NCI-H69 (cell line): ENCODE results near the gene LRRC32.

Source experiments
- DNase-seq: peaks from one replicate; lab custom pipeline; 2025; lab: John Stamatoyannopoulos, UW

Gene LRRC32

GRCh38 chr11:76699451-76700091 lies 29.0 kb upstream of the LRRC32 start:
- DNase-seq: peak; percentile 28

DNA sequence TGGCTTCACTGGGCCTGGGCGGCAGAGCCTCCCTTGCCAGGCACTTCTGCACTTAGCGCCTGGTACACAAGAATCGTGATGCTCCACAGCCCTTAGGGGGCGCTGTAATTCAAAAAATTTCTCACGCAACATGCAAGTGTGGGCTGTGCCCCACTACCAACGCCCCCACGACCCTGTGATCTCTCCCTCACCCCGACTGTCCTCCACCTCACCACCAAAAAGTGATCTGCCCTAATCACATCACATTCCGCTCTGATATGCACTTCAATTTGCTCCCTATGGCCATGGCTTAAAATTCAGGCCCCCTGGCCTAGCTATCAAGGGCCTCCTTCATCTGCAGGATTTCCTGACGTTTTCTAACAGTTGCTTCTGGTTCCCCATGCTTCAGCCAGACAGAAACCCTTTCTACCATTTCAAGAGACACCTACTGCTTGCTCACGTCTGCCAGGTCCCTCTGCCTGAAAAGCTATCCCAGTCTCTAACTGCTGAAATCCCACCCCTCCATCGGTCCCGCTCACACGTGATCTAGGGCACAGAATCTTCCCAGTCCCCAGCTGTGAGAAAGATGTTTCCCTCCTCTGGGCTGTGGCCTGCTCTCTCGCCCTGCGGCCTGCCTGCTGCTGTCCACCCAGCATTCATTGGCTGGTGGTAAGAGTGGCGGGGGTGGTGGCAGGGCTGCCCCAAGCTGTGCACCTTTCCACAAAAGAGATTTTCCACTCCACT lies 27.9 kb upstream of the LRRC32 start:
- DNase-seq: peak; percentile 64

DNA sequence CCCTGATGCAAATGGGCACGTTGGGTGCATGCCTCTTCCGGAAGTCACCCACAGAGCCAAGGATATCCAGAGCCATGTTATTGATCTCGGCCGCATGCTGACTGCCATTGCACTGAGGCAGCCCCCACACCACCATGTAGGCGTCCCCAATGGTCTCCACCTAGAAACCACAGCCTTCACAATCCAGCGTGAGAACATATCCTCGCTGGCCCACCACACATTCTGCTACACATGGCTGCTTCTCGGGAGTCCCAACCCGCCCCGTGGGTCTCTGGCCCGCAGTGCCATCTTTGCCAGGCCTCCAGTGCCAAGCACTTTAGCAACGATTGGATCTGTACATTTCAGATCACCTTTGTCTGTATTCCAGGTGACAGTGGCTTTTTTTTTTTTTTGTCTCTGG lies 26.2 kb upstream of the LRRC32 start:
- DNase-seq: no peak

- no peak for DNase-seq
Observed at GRCh38 chr11:76695771-76696170, 25.2 kb upstream of the LRRC32 start.

DNA sequence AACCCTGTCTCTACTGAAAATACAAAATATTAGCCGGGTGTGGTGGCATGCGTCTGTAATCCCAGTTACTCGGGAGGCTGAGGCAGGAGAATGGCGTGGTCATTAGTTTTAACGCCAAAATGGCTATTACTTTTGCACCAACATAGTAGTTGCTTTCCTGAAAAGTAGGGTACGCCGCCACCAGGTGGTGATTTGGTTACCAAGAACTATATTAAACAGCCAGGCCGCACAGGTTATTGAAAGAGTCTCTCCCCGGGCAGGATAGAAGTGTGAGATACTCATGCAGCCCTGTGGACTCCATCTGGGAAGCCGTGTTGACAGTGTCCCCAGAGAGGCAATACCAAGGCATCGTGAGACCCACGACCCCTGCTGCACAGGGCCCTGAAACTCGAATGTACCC lies 24.6 kb upstream of the LRRC32 start:
- peak; percentile 51 for DNase-seq

- no peak for DNase-seq
Observed at GRCh38 chr11:76694664-76695063, 24.1 kb upstream of the LRRC32 start.

DNA sequence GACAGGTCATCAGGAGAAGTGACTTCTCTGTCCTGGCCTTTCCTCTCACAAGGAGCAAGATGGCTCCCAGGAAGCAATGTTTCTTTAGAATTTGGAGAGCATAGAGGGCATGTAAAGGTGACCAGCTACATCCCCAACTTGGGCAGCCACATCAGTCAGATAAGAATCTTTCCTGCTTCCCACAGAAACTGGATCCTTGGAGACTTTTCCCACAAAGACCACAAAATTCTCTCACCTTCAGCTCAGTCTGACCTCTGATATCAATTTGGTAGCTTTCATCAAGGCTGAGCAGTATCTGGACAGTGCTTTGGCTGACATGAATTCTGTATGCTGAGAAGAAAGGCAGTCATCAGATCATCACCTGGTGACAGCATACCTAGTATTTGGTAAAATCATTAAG lies 23.3 kb upstream of the LRRC32 start:
- no peak for DNase-seq

DNA sequence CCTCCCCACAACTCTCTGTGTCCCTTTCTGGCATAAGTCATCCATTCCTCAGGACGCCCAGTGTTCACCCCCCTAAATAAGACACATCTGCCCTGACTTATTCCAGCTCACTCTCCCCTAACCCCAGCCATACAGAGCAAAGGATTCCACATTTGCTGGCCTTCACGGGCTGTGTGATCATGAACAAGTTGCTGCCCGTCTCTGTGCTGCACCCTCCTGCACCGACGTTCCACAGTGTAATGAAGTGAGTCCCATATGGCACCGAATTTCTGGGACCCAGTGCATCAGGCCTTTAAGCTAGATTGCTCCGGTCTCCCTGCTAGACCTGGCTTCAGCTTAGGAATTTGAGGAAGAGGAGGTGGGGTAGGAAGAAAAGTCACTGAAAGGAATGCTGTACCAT lies 22.4 kb upstream of the LRRC32 start:
- DNase-seq: no peak

DNA sequence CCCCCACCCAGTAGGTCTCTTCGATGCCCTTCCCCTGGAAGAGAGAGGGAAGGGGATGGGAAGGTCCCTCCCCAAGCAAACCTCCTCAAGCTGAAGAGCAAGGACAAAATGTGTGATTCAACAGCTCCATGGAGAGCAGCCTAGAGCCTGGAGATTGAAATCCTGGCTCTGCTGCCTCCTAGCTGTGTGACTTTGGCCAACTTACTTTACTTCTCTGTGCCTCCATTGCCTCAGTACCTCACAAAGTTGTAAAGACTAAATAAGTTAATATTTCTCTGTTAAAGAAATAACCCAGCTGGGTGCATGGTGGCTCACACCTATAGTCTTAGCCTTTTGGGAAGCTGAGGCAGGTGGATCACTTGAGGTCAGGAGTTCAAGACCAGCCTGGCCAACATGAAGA lies 21.1 kb upstream of the LRRC32 start:
- DNase-seq: no peak

DNA sequence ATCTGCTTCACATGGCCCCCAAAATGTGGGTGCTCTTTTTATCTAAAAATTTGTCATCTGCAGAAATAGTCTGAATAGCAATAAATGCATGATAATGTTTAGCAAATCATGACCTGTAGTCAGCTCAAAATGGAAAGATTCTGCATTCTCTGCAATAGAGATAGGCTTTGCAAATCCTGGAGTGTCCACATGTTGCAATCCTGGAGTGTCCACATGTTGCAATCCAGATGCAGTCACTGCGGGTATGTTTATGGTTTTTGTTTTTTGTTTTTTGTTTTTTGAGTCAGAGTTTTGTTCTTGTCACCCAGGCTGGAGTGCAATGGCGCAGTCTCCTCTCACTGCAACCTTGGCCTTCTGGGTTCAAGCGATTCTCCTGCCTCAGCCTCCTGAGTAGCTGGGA lies 20.2 kb upstream of the LRRC32 start:
- no peak for DNase-seq

GRCh38 chr11:76689313-76690260 lies 19.0 kb upstream of the LRRC32 start:
- DNase-seq: no peak

- DNase-seq: no peak
Observed at GRCh38 chr11:76688146-76688545, 17.6 kb upstream of the LRRC32 start.

DNA sequence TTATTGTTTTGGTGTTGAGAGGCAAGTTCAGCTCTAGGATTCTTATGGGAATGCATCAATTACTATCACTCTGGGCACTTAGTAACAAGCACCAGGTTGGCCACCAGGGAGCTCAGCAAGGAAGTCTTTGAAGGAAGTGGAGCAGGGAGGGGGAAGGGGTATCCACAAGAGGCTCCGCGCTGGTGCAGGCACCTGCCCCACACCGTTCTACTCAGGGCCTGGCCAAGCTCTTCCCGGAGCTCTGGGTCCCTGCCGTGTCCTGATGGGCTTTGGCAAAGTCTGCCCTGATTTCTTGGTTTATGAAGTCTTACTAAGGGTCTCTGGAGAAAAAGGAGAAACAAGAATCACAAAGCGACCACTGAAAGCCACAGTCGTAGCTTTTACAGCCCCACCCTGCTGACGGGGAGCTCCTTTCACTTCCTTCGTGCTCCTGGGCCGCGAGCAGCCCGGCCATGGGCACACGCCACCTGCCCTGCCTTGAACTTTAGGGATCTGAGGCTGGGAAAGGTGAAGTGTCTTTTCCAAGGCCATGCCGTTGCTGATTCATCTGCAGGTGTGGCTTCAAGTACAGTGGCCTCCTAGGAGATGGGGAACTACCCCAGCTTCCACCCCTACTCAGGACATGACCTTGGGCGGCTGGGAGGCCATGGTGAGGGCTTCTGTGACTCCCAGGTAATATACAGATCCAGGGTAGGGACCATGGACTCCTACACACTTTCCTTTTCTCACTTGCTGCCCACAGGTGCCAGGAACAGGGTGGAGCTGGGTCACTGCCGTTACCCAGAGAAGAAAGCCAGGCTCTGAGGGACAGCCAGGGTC lies 15.9 kb upstream of the LRRC32 start:
- DNase-seq: peak; percentile 61

DNA sequence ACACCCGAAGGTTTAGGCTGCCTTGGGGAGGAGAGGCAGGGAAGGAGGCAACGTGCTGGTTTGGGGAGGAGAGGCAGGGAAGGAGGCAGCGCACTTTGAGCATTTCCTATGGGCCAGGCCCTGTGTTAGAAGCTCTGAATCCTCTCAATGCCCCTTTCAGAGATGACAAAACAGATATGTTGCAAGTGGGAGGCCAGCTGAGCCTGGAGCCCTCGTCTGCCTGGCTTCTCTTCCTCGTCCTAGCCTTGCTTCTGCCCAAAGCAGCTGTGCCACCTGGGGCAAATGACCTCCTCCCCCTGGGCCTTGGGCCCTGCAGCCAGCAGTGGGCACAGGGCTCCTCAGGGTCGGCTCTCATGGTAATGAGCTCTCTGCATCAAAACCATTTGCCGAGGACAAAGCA lies 15.3 kb upstream of the LRRC32 start:
- DNase-seq: no peak

DNA sequence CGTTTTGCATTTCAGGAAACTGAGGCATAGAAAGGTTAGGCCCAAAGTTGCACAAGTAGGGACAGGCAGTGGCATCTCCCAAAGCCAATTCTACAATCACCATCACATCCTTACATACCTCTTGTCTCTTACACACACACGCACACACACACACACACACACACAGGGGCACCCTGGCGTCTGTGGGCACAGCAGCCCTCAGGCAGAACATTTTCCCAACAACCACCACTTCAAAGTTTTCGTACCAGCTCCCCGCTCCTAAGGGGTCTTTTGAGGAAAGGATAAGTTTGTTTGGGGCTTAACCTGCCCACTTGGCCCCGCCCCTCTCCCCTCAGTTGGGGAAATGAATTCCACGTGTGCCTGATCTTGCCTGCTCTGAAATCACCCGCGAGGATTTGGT lies 14.7 kb upstream of the LRRC32 start:
- DNase-seq: no peak

DNA sequence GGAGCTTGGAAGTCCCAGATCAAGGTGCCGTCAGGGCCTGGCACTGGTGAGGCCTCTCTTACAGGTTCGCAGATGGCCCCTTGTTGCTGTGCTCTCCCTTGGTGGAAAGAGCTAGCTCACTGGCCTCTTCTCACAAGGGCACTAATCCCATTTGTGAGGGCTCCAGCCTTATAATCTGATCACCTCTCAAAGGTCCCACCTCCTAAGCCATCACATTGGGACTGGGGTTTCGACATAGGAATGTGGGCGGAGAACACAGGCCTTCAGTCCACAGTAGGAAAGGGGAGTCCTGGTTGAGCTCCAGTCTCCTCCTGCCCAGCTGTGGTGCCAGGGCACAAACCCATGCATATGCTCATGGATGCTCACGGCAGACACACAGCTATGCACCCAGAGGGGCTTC lies 14.0 kb upstream of the LRRC32 start:
- DNase-seq: no peak

DNA sequence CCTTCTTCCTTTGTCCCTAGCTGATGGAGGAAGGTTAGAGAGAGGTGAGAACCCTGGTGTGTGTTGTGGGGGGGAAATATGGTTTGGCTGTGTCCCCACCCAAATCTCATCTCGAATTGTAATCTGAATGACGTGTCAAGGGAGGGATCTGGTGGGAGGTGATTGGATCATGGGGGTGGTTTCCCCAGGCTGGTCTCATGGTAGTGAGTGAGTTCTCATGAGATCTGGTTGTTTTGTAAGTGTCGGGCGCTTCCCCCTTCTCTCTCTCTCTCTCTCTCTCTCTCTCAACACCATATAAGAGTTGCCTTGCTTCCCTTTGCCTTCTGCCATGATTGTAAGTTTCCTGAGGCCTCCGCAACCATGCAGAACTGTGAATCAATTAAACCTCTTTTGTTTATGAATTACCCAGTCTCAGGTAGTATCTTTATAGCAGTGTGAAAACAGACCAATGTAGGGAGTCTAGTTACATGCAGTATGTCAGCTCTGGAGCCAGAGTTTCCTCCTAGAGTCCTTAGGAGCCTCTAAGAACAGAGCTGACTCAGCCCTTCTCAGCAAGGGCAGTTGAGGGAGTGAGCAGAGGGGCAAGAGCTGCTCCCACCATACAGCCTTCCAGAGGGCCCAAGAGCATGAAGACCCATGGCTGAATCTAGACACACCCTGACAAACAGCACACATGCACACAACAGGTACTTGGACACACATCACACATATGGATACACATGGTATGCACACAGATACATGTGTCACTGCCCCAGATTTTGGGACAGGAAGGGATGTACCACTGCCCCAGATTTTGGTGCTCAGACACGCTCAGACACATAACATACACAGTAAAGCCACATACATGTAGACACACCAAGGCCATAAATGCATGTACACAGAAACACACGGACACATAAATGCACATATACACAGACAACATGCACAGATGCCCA lies 12.9 kb upstream of the LRRC32 start:
- DNase-seq: no peak

GRCh38 chr11:76682684-76683083 lies 12.1 kb upstream of the LRRC32 start:
- peak; percentile 81 for DNase-seq

GRCh38 chr11:76682106-76682505 lies 11.6 kb upstream of the LRRC32 start:
- DNase-seq: no peak

DNA sequence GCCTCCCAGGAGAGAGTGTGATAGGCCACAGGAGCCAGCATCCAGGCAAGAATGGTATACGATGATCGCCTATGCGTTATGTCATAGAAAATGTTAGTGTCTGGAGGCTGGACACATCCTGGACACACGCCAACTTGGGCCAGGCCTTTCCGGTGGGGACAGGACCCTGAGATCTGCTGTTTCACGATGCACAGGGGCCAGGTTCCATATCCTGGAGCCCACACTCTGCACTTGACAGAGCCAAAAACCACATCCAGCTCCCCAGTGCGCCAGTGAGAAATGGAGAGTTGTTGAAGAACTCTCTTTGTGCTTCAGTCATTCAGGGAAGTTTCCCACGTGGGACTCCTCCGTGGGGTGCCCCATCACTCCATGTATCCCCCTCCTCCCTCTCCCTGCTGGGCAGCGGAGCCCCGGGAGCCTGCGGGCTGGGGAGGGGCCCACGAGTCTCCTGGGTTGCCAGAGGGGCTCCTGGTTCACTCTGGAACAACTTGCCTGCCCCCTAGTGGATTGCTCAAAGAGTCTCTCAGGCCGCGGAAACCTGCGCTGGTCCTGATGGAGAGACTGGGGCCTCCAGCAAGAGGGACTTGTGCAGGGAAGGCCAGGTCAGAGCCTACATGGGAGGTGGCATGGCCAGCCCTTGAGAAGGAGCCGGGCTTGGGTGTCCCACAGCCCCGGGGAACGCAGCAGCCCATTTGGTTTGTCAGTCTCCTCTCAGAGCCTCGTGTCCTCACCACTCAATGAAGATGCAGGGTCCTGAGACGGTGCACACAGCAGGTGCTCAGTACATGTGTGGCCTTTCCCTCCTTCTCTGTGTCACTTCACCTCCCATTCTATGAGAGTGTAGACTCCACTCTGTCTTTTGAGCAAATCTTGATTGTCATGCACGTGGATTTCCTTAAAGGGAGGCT lies 10.2 kb upstream of the LRRC32 start:
- peak; percentile 89 for DNase-seq
